ENCODE data around the gene MYT1. TPM values are rescaled to one million over a fixed set of nuclear protein-coding genes. Genes with fewer than 3 reads are reported as not detected.

MYT1 gene
- total RNA-seq, 1 experiment from 2014 or later: not detected

- no peak for DNase-seq (ENCODE audit: unreplicated experiment)
- CTCF ChIA-PET: no interaction called here
- Mint-ChIP-seq H3K4me3 (ENCODE audit: unreplicated experiment) (no peak overlapping the region), H3K27me3 (ENCODE audit: insufficient read depth, unreplicated experiment) (peaks cover 70% of the 10 kb centered on the region), H3K9me3 (ENCODE audit: unreplicated experiment) (no peaks in the 10 kb centered on the region), H3K4me1 (ENCODE audit: insufficient read depth, unreplicated experiment) (no peaks in the 10 kb centered on the region), H3K27ac (ENCODE audit: low read depth, unreplicated experiment) (no peak overlapping the region), H3K36me3 (ENCODE audit: insufficient read depth, unreplicated experiment) (no peaks in the 10 kb centered on the region)
- intact Hi-C loops (cut with micrococcal nuclease): no loop called here
- no TSS peak for BruUV-seq (replicated peaks)
- POLR2A ChIA-PET: interaction anchor here (1.9 kb wide), 1 partner anchor 11 kb away, joined by 11 read pairs; the partner anchor contains the start of gene PCMTD2
- no peak for TF ChIP-seq CTCF (IDR thresholded peaks at IDR 0.05; ENCODE audit: unreplicated experiment)
Observed at GRCh38 chr20:64244870-64245603, 80.8 kb downstream of the MYT1 start.

- no peak for TF ChIP-seq CTCF (IDR thresholded peaks at IDR 0.05; ENCODE audit: unreplicated experiment)
- Mint-ChIP-seq H3K4me1 (ENCODE audit: insufficient read depth, unreplicated experiment) (no peaks in the 10 kb centered on the region), H3K27me3 (ENCODE audit: insufficient read depth, unreplicated experiment) (peaks cover 80% of the 10 kb centered on the region), H3K27ac (ENCODE audit: low read depth, unreplicated experiment) (no peak overlapping the region), H3K4me3 (ENCODE audit: unreplicated experiment) (no peak overlapping the region), H3K9me3 (ENCODE audit: unreplicated experiment) (no peaks in the 10 kb centered on the region), H3K36me3 (ENCODE audit: insufficient read depth, unreplicated experiment) (no peaks in the 10 kb centered on the region)
- no TSS peak for BruUV-seq (replicated peaks)
- no peak for DNase-seq (ENCODE audit: unreplicated experiment)
- intact Hi-C loops (cut with micrococcal nuclease): no loop called here
- CTCF ChIA-PET: no interaction called here
- POLR2A ChIA-PET: interaction anchor here (0.9 to 1.9 kb wide), 2 partner anchors 10 to 16 kb away, joined by 3 to 11 read pairs; partner anchors contain the start of gene PCMTD2
Observed at GRCh38 chr20:64245746-64246595, 81.7 kb downstream of the MYT1 start.

- POLR2A ChIA-PET: interaction anchor here (0.9 to 1.9 kb wide), 2 partner anchors 9 to 17 kb away, joined by 3 to 11 read pairs; partner anchors contain the start of gene PCMTD2
Observed at GRCh38 chr20:64246616-64247306, 82.5 kb downstream of the MYT1 start.

More at GRCh38 chr20:64246616-64247306, 82.5 kb downstream of the MYT1 start:
- Mint-ChIP-seq H3K4me3 (ENCODE audit: unreplicated experiment) (no peak overlapping the region), H3K4me1 (ENCODE audit: insufficient read depth, unreplicated experiment) (no peaks in the 10 kb centered on the region), H3K27me3 (ENCODE audit: insufficient read depth, unreplicated experiment) (peaks cover 87% of the 10 kb centered on the region), H3K9me3 (ENCODE audit: unreplicated experiment) (no peaks in the 10 kb centered on the region), H3K27ac (ENCODE audit: low read depth, unreplicated experiment) (no peak overlapping the region), H3K36me3 (ENCODE audit: insufficient read depth, unreplicated experiment) (no peaks in the 10 kb centered on the region)
- BruUV-seq (replicated peaks): no TSS peak
- CTCF ChIA-PET: interaction anchor here (0.6 kb wide), 1 partner anchor 750 kb away, joined by 3 read pairs; no protein-coding TSS in a partner anchor
- no peak for DNase-seq (ENCODE audit: unreplicated experiment)
- TF ChIP-seq CTCF (IDR thresholded peaks at IDR 0.05; ENCODE audit: unreplicated experiment): no peak
- intact Hi-C loops (cut with micrococcal nuclease): no loop called here

Data from MCF 10A (cell line).